Vagina (tissue), 2 donors: Measurements from ENCODE around the gene KCNA1. TPM values are rescaled to one million over a fixed set of nuclear protein-coding genes. Genes with fewer than 3 reads are reported as not detected.

Experiments
- DNase-seq, 2 donors: peaks; one replicate each; pipeline ENCODE4 v3.0.0-alpha.2; 2017; ENCODE audit errors: extremely low spot score in 2 of 2
- H3K27ac ChIP-seq: fragments of 200-600 bp; sonication (generic); one replicate; pipeline ENCODE4 v1.5.1; 2019
- H3K27me3 ChIP-seq: fragments of 200-600 bp; sonication (generic); one replicate; pipeline ENCODE4 v1.5.1; 2019
- H3K36me3 ChIP-seq, 2 donors: fragments of 200-600 bp; sonication (generic); one replicate each; pipeline ENCODE4 v1.5.1; 2017 to 2019
- H3K4me1 ChIP-seq: fragments of 200-600 bp; sonication (generic); one replicate; pipeline ENCODE4 v1.5.1; 2019
- H3K4me3 ChIP-seq, 2 donors: fragments of 200-600 bp; sonication (generic); 1 replicate in 1 of 2; 2 replicates in 1 of 2; pipeline ENCODE4 v1.5.1; 2016 to 2019
- H3K9me3 ChIP-seq: fragments of 200-600 bp; sonication (generic); one replicate; pipeline ENCODE4 v1.5.1; 2019
- CTCF ChIP-seq, 3 experiments: fragments of 450-650 bp in 2 of 3; fragments of 200-600 bp in 1 of 3; sonication (generic) in 1 of 3; IDR thresholded peaks; one replicate each; pipeline ENCODE4 v1.5.1; 2017 to 2019; ENCODE audit warnings: antibody characterized with exemption in 3 of 3, mild to moderate bottlenecking in 2 of 3, moderate library complexity in 2 of 3
- POLR2A ChIP-seq, 2 donors: fragments of 450-650 bp; IDR thresholded peaks; one replicate each; pipeline ENCODE4 v1.6.1; 2017; ENCODE audit warnings: antibody characterized with exemption in 2 of 2, mild to moderate bottlenecking in 2 of 2, moderate library complexity in 2 of 2
- POLR2AphosphoS5 ChIP-seq, 2 donors: sonication (generic); formaldehyde crosslinking; IDR thresholded peaks; one replicate each; pipeline ENCODE4 v1.9.0; 2017; ENCODE audit warnings: antibody characterized with exemption in 2 of 2, mild to moderate bottlenecking in 2 of 2, low read depth in 1 of 2; ENCODE audit not compliant: insufficient read depth in 1 of 2
- intact Hi-C: fragments of 100-400 bp; cut with DNase I; formaldehyde crosslinking; loops from one replicate; pipeline ENCODE4 v1.15.1; 2023
- total RNA-seq: library from RNA; depleted of rRNA; stranded (reverse); fragments of >200 nt; gene quantifications from one replicate; pipeline ENCODE4 v1.2.3, GENCODE V29; 2016

KCNA1 gene
- total RNA-seq, 1 donor from 2014 or later, result 0.74 TPM

GRCh38 chr12:4881266-4882064 lies 28.2 kb upstream of the KCNA1 start:
- H3K27ac ChIP-seq, result no peak overlapping the region
- TF ChIP-seq POLR2AphosphoS5 (IDR thresholded peaks at IDR 0.05; ENCODE audit: insufficient read depth in 1 of 2, low read depth in 1 of 2) (no peak), POLR2A (IDR thresholded peaks at IDR 0.05) (no peak)
- DNase-seq, result no peak
- H3K4me1 ChIP-seq, result no peaks in the 10 kb centered on the region
- no peaks in the 10 kb centered on the region for H3K36me3 ChIP-seq
- H3K27me3 ChIP-seq, result no peaks in the 10 kb centered on the region
- H3K9me3 ChIP-seq, result no peaks in the 10 kb centered on the region
- H3K4me3 ChIP-seq, result no peak overlapping the region
- intact Hi-C loops, result no loop called here

GRCh38 chr12:4891866-4892265 lies 17.8 kb upstream of the KCNA1 start:
- Histone ChIP-seq H3K9me3 (no peaks in the 10 kb centered on the region), H3K4me1 (no peaks in the 10 kb centered on the region), H3K36me3 (no peaks in the 10 kb centered on the region), H3K27ac (no peak overlapping the region), H3K4me3 (no peak overlapping the region), H3K27me3 (no peaks in the 10 kb centered on the region)
- DNase-seq, result no peak
- TF ChIP-seq CTCF (IDR thresholded peaks at IDR 0.05), result no peak
- TF ChIP-seq POLR2AphosphoS5 (IDR thresholded peaks at IDR 0.05; ENCODE audit: insufficient read depth in 1 of 2, low read depth in 1 of 2), result no peak
- no peak for TF ChIP-seq POLR2A (IDR thresholded peaks at IDR 0.05)
- intact Hi-C loops, result no loop called here

GRCh38 chr12:4892418-4892817 lies 17.3 kb upstream of the KCNA1 start:
- DNase-seq, result no peak
- no peaks in the 10 kb centered on the region for H3K27me3 ChIP-seq
- intact Hi-C loops, result no loop called here

GRCh38 chr12:4894019-4894418 lies 15.7 kb upstream of the KCNA1 start:
- Histone ChIP-seq H3K27ac (no peak overlapping the region), H3K27me3 (no peaks in the 10 kb centered on the region), H3K36me3 (no peaks in the 10 kb centered on the region), H3K4me3 (no peak overlapping the region), H3K9me3 (no peaks in the 10 kb centered on the region), H3K4me1 (no peaks in the 10 kb centered on the region)
- TF ChIP-seq CTCF (IDR thresholded peaks at IDR 0.05) (no peak), POLR2AphosphoS5 (IDR thresholded peaks at IDR 0.05; ENCODE audit: insufficient read depth in 1 of 2, low read depth in 1 of 2) (no peak), POLR2A (IDR thresholded peaks at IDR 0.05) (no peak)
- intact Hi-C loops, result no loop called here
- no peak for DNase-seq

More at GRCh38 chr12:4892418-4892817, 17.3 kb upstream of the KCNA1 start:
- TF ChIP-seq CTCF (IDR thresholded peaks at IDR 0.05) (no peak), POLR2AphosphoS5 (IDR thresholded peaks at IDR 0.05; ENCODE audit: insufficient read depth in 1 of 2, low read depth in 1 of 2) (no peak), POLR2A (IDR thresholded peaks at IDR 0.05) (no peak)
- Histone ChIP-seq H3K27ac (no peak overlapping the region), H3K4me3 (no peak overlapping the region), H3K4me1 (no peaks in the 10 kb centered on the region), H3K36me3 (no peaks in the 10 kb centered on the region), H3K9me3 (no peaks in the 10 kb centered on the region)

GRCh38 chr12:4899364-4899763 lies 10.3 kb upstream of the KCNA1 start:
- Histone ChIP-seq H3K27me3 (no peaks in the 10 kb centered on the region), H3K9me3 (no peaks in the 10 kb centered on the region)

More at GRCh38 chr12:4899364-4899763, 10.3 kb upstream of the KCNA1 start:
- H3K36me3 ChIP-seq, result no peaks in the 10 kb centered on the region
- TF ChIP-seq CTCF (IDR thresholded peaks at IDR 0.05) (no peak), POLR2A (IDR thresholded peaks at IDR 0.05) (no peak), POLR2AphosphoS5 (IDR thresholded peaks at IDR 0.05; ENCODE audit: insufficient read depth in 1 of 2, low read depth in 1 of 2) (no peak)
- DNase-seq, result no peak
- H3K4me3 ChIP-seq, result no peak overlapping the region
- no peaks in the 10 kb centered on the region for H3K4me1 ChIP-seq
- no peak overlapping the region for H3K27ac ChIP-seq
- intact Hi-C loops, result no loop called here
